ENCODE measurements around the gene INPP5F.
A peak's percentile ranks its signal among the peaks of the same experiment; 100 is the strongest.
"Not testable (repeated sequence)": the region's sequence is repeated elsewhere in the genome, so short reads cannot be mapped to it uniquely, and the experiment has no call there.

INPP5F gene

DNA sequence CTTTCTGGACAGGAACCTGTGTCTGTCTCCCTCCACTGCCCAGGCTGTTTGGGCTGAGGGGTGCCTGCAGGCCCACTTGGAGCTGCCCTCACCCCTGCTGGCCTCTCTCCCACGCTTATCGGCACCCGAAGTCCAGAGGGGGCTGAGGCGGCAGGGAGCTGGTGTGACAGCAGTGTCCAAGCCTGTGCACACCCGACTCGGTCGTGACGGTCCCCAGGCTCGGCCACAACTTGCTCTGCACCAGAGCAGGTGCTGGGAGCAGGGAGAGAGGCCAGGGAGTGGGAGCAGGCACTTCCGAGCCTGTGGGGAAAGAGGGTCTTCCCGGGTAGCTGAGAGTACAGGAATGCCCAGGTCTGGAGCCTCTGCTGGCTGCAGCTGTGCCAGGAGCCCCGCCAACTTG, 23.0 kb downstream of the INPP5F start:
- no peak for DNase-seq

GRCh38 chr10:119749455-119749854, 23.6 kb downstream of the INPP5F start:
- DNase-seq = no peak

DNA sequence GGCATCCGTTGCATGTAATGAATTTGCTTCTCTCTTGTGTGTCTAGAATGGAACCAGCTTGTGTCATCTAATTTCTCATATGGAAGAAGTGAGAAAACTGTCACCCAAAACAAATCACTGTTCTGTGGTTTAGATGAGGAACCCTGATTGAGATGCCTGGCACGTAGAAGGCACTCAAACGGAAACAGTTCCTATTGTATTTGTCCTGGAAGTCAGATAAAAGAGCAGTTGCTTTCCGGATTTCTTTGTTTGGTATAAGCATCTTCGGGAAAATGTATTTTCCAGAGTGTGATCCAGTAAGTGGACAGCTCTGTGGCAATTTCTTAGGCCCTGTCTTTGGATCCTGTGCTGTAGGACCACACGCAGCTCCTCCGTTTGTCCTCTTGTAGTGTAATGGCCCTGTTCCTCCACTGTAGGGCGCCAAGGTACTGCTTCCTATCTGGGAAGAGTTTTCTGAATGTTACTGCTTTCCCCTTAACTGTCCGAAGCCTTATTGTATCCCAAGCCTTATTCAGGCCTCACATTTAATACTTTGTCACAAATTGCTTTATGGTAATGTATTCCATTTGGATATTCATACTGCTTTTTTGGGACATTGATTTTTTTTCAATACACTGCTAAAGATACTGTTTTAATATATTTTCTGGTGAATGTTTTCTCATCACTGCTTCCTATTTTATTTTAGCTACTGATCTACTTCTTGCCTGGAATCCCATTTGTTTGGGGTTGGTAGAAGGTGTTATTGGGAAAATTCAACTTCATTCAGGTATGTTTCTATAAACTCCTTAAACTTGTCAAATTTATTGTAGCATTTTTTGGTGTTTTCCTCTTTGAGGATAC, 24.8 kb downstream of the INPP5F start:
- DNase-seq = peak in 3 of 4 experiments; percentile 4 to 21 (median 9)

DNA sequence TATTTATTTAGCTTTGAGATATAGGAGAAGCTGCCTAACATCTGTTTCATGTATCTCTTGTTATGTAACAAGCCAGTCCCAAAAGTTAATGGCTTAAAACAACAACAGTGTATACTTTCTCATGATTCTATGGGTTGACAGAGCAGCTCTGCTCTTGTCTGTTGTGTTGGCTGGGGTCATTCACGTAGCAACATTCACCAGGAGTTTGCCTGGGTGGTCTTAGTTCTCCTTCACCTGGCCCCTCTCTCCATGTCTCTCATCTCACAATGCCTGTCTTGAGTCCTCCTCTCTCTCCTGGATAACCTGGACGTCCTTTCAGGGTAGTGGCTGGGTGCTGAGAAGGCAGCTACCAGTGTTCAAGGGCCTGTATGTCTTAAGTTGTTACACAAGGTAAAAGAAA, 27.5 kb downstream of the INPP5F start:
- no peak for DNase-seq

GRCh38 chr10:119754085-119754484, 28.2 kb downstream of the INPP5F start:
- DNase-seq = no peak

GRCh38 chr10:119754936-119755335, 29.1 kb downstream of the INPP5F start:
- DNase-seq = no peak

GRCh38 chr10:119755446-119755845, 29.6 kb downstream of the INPP5F start:
- no peak for DNase-seq

- no peak for DNase-seq
Observed at GRCh38 chr10:119758448-119759195, 32.8 kb downstream of the INPP5F start.

GRCh38 chr10:119759832-119760231, 34.0 kb downstream of the INPP5F start:
- DNase-seq = no peak

DNA sequence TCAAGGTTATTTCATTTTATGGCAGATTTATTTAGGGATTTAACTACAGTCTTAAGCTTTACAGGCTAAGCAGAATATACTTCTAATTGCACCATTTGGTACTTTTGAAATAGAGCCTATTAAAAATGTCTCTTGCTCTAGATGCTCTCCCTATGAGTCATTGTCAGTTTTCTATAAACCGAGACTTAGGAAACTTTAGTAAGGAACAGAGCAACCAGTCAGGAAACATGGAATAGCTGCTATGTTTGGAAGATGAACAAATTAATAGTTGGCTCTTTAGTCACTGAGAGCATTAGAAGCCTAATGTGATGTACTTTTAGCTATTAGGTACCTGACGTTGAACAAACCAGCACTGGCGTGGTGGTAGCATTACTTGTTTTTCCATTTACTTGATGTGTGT, 35.3 kb downstream of the INPP5F start:
- no peak for DNase-seq

GRCh38 chr10:119762035-119762434, 36.2 kb downstream of the INPP5F start:
- DNase-seq = no peak

DNA sequence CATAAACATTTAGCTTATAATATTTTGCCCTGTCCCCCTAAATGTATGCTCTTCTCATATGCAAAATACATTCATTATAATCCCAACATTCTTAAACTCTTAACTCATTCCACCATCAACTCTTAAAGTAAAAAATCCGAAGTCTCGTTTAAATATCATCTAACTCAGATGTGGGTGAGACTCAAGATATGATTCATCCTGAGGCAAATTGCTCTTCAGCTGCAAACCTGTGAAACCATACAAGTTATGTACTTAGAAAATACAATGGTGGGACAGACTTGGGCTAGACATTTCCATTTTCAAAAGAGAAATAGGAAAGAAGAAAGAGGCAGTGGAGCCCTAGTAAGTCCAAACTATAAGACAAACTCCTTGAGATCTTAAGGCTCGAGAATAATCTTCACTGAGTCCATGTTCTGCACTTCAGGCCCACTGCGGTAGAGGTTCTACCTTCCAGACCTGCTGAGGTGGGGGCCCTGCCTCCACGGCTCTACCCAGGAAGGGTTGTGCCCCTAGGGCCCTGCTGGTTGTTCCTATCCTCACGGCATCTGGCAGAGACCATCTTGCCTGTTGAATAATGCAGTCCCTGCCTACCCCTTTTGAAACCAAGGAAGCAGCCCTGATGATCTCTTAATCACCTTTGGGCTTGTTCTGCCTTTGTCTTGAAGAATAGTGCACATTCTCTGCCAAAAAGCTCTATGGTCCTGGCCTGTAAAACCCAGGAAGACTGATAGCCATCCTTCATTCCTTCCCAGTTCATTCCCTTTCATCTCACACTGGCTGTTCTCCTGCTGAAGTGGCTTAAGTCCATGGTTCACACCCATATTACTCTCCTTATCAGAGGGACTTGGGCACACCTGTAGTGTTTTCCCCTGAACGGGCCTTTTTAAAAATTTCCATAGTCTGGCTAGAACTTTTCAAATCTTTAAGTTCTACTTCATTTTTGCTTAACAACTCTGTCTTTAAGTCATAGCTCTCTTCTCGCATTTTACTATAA, 37.3 kb downstream of the INPP5F start:
- no peak for DNase-seq

- DNase-seq = no peak
Observed at GRCh38 chr10:119768455-119769094, 42.7 kb downstream of the INPP5F start.

DNA sequence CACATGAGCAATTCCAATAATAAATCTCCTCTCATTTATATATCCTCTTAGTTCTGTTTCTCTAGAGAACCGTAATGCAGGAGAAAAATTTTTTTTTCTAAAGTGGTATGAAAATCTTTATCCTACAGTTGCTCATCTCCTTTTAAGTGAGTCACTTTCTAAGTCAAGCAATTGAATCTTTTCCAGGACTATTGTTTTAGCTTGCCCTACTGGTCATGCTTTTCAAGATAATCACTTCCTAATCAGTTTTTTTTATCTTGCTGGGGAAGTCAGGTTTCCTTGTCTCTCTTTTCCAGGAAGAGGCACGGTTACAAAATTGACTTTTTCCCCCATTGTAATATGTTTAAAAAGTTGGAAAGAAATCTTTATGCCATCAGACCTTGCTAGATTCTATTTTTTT, 44.0 kb downstream of the INPP5F start:
- no peak for DNase-seq

DNA sequence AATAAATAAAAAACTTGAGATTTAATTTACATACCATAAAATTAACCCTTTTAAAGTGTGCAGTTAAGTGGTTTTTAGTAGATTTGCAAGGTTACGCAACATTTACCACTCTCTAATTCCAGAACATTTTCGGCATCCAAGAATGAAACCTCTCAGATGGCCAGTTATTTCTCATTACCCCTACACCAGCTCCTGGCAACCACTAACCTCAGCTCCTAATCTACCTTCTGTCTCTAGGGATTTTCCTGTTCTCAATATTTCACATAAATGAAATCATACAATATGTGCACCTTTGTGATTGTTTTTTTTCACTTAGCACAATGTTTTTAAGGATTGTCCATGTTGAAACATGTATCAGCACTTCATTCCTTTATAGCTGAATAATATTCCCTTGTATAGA, 45.1 kb downstream of the INPP5F start:
- no peak for DNase-seq

DNA sequence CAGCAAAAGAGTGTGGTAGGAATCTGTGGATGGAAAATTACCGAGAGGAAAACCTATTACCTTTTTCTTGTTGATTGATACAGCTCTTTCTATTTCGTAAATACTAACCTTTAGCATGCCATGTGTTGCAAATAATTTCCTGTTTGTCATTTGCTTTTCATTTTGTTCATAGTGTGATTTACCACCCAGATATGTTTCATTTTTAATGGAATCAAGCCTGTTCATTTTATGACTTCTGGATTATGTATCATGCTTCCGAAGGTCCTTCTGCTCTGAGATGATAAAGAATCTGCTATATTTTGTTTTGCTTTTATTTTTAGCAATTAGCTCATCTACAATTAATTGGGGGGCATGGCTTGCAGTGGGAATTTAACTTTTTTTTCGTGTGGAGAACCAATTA, 46.5 kb downstream of the INPP5F start:
- DNase-seq = no peak

- DNase-seq = not testable (repeated sequence)
Observed at GRCh38 chr10:119773041-119773440, 47.2 kb downstream of the INPP5F start.

GRCh38 chr10:119775529-119775928, 49.7 kb downstream of the INPP5F start:
- DNase-seq = no peak

- DNase-seq = no peak
Observed at GRCh38 chr10:119776536-119776935, 50.7 kb downstream of the INPP5F start.

DNA sequence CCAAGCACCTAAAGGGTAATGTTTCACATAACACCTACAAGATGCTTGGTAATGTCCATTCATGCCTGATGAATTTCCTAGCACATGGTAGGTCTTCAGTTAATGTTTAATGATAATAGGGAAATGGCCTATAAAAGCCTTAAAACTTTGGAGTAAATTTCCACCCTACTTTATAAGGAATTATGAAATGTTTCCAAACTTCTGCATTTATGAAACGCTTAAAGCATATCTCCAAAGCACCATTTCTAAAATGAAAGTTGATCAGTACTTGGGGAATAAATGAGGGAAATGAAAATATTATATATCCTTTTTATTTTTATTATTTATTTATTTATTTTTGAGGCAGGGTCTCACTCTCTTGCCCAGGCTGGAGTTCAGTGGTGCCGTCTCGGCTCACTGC, 51.8 kb downstream of the INPP5F start:
- DNase-seq = no peak

DNA sequence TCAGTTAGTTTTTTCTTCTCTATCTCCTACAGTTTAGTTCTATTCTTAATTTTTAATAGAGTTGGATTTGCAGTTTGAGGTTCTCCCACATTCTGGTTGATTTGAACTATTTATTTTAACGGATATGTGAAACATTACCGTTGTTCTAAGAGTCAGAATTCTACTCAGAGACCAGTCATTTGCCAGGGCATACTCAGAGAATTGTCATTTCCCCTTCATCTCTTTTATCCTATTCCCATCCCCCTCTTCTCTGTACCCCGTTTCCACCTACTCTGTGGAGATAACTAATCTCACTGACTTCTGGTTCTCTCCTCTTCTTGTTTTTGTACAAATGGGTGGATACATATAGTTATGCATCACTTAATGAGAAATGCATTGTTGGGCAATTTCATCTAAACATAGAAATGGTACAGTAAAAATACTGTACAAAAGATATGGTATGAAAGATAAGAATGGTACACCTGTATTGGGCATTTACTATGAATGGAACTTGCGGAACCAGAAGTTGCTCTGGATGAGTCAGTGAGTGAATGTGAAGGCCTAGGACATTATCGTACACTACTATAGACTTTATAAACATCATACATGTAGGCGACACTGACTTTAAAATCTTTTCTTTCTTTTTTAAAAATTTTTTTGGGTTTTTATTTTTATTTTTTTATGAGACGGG, 53.1 kb downstream of the INPP5F start:
- no peak for DNase-seq

Data from activated CD4-positive, CD25-positive, alpha-beta regulatory T cell (primary cell).